NCI-H1436 treated with DMSO at 0.1 percent for 48 hours (cell line): ENCODE results near the gene PANK4.

Source experiments
- DNase-seq: peaks from one replicate; lab custom pipeline; 2025; lab: John Stamatoyannopoulos, UW

Gene PANK4

DNA sequence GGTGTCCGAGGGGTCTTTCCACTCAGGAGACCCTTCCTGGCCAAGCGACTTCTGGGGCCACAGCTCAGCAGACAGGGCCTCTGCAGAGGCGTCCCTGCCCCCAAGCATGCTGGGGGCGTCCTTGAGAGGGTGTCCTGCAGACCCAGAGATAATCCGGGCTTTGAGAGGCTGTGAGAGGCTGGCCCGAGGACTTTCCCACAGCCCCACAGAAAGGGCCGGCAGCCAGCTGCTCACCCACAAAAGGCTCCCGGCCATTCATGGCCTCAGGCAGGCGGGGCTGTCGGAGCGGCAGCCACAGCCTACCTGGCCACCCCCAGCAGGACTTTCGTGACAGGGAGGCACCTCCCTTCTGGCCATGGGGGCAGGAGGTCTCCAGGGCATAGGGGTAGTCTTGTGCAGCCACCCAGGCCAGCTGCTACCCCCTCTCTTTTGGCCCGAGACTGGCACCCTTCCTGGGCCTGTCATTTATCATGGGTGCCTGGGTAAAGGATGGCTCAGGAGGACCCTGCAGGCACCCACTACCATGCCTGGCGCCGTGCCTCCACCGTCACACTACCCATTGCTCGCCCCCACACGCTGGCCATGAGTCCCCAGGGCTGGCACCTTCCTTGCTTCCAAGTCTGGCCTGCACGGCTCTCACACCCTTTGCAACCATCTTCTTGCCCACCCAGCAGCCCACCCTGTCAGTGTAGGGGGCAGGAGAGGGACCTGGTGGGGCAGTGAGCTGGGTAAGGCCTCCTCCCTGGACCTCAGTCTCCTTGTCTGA, 18.7 kb upstream of the PANK4 start:
- no peak for DNase-seq

DNA sequence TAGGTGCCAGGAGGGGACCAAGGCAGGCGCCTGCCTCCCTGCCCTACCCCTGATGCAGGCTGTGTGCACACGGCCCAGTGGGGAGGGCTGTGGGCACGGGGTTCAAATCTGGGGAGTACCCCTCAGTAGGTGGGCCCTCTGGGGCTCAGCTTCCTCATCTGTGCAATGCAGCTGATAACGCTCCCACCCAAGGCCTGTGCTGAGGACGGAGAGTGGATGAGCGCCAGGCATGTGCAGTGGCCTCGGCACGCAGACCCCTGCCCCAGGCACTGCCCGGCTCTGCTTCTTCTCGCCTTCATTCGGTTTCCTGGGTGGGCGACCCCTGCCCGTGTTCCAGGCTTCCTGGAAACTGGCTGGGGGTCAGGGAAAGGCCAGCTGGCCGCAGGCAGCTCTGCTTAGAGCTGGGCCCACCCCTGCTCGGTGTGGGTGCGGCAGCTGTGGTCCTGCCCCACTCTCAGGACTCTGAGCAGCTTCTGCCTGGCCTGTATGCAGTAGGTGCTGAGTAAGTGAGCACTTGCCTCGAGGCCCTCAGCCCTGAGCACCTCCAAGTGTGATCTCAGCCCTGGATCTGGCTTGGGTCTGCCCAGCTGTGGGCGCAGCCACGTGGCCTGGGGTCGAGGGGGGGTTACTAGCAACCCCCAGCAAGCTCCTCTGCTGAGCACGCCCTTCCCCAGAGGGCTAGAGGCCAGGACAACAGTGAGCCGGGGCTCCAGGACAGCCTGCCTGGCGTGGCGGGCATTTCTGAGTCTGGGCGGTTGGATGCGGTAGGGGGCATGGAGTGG, 17.9 kb upstream of the PANK4 start:
- no peak for DNase-seq

DNA sequence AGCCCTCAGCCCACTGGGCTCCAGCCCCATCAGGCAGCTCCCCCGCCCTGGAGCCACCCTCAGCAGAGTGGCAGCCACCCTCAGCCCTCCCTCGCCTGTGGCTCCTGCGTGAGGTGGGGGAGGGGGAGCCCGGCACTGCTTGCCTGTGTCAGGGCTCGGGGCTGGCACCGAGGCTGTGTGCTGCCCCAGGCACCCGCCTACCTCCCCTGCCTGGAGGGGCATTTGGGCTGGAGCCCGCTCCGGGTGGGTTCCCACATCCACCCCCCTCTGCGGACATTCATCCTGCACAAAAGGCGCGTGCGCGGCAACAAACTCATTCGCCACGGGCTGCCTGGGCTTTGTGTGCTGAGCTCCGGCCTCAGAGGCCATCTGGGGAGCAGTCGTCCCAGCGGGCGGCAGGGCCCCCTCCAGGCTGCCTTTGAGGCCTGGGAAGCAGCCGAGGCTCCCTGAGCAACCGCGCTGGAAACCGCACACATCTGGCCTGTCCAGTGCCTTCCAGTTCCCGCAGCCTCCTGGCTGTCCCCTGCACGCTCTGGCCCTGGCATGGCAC, 17.2 kb upstream of the PANK4 start:
- DNase-seq = no peak

DNA sequence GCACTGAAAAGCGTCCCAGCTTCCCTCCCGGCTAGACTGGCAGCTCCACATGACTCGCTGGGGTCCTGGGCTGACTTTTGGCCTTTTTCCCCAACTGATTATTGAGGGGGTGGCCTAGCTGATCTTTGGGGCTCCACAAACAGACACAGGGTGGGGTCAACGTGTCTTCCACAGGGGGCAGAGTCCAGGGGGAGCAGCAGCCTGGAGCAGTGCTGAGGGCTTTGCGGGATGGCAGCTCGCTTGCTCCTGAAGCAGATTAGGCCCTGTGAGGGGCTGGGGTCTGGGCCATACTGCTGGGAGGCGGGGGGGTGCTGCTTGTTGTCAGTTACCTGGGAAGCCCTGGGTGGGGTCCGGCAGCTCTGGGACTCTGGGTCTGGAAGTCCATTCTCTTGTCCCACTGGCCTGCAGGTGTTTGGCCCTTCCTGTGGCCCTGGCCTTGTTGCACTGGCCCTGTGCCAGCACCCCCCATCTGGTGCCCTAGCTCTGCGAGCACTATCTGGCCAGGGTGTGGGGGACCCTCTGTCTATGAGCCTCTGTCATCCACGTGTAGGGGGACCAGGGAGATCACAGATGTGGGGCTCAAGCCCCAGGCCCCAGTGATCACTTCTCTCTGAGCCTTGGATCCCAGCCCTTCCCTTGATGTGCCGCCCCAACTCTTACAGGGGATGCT, 16.0 kb upstream of the PANK4 start:
- no peak for DNase-seq

DNA sequence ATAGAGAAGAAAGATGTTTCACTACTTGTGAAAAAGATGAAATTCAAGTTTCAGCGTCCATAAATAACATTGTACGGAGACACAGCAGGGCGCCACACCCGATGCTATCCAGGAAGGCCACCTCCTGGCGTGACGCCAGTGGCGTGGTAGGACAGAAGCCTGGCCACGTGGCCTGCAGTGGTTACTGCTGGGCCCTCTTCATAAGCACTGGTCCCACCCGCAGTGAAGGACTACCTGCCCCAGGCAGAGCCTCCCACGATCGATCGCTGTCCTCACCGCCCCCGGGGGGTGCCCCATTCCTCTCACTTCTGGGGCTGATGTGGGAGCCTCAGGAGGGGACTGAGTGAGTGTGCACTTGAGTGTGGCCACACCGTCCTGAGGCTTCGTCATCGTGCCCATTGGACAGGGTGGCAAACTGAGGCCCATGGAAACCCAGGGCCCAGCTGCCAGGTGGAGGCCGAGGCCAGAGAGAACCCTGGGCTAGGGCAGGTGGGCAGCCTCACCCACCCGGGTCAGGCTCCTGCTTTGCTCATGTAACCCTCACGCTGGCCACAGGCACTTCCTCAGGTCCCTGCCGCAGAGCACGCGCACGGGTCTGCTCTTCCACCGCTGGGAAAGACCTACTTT, 15.3 kb upstream of the PANK4 start:
- no peak for DNase-seq

DNA sequence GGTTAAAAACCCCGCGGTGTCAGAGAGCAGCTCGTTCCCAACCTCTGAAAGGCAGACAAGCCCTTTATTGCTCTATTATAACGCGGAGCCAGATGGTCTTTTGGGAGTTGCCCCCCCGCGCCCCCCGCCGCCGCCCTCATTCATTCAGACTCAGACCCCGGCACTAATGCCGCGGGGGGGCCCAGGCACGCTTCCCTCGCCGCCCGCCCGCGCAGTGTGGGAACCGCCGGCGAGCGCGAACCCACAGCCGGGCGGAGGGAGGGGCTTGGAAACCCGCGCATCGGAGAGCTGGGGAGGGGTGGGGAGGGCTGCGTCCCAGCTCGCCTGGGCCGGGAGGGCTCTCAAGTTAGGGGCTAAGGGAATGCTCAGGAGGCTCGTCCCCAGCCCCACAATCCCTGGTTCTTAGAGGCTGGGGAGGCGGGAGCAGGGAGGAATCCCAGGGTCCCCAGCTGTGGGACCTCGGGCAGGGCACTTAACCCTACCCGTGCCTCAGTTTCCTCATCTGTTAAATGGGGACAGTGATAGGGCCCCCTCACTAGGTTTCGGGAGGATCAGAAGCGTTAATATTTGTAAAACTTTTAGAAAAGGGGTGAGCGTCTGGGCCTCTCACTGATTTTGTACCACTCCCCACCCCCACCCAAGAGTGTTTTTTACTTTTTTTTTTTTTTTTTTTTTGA, 14.6 kb upstream of the PANK4 start:
- DNase-seq = no peak

DNA sequence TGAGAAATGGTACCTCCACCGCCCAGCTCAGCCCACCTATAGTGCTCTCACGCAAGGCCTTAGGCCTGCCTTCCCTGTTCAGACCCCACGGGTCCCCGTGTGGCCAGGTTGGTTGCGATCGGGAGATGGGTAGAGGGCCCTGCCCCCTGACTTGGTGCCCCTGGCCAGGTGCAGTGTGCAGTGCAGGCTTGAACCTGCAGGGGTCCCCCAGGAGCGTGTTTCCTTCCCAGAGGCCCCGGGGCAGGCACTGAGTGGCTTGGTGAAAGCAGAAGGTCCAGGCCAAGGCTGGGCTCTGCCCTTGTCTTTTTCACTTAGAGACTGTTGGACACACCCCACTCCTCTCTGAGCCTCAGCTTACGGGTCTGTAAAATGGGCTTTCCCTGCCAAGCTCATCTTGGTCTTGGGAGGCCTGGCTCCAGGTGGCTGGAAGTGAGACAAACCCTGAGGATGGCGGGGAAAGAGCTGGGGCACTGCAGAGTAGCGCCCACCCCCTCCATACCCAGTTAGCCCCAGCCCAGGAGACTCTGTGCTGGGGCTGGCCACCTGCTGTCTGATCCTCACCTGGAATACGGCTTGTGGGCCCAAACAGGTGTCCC, 13.0 kb upstream of the PANK4 start:
- no peak for DNase-seq

DNA sequence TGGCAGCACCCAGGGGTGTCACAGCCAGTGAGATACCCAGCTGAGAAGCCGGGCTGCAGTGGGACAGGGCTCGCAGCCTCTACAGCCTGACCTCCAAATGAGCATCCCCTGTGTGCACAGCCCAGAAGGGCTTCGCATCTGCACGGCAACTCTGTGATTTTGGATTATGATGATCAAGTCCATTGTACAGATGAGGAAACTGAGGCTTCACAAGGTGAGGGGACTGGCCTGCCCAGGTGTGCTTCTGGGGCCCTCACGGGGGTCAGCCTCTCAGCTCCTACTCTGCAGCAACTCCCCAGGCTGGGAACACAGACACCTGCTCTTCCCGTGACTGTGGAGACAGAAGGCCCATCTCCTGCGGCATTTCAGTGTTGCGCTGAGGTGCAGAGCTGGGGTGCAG, 12.5 kb upstream of the PANK4 start:
- DNase-seq = no peak

DNA sequence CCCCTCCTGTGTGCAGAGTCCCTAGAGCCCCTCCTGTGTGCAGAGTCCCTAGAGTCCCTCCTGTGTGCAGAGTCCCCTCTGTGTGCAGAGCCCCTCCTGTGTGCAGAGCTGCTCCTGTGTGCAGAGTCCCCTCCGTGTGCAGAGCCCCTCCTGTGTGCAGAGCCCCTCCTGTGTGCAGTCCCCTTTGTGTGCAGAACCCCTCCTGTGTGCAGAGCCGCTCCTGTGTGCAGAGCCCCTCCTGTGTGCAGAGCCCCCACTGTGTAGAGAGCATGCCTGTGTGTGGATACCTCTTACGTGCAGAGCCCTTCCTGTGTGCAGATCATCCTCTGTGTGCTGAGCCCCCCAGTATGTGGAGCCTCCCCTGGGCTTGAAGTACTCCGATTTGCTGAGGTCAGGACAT, 12.0 kb upstream of the PANK4 start:
- DNase-seq = no peak

DNA sequence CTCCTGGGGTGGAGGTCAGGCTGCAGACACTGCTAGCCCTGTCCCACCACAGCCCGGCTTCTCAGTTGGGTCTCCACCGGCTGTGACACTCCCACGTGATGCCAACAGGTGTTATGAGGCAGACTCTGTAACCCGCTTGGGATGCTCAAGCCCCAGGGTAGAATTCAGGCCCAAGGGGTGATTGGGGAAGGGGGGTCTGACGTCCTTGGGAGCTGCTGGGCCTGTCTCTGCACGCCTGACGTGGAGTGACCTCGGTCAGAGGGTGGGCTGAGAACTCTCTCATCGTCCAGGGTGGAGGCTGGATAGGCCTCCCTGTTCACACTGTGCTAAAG, 11.4 kb upstream of the PANK4 start:
- DNase-seq = no peak

DNA sequence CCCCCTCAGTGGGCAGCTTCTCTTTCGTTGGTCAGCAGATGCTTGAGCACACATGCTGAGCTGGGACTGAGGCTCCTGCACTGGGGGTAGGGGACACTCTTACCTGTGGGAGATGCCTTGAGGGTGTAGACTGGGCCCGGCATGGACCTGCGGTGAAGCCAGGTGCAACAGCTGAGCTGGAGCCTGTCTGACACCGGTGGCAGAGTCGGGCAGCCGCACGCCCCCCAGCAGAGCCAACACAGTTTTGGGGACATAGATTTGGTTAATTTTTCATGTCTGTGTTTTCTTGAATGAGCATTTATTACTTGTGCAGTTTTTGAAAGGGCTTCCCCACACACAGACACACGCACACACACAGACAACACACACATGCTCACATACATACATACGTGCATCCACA, 9.6 kb upstream of the PANK4 start:
- DNase-seq = no peak

DNA sequence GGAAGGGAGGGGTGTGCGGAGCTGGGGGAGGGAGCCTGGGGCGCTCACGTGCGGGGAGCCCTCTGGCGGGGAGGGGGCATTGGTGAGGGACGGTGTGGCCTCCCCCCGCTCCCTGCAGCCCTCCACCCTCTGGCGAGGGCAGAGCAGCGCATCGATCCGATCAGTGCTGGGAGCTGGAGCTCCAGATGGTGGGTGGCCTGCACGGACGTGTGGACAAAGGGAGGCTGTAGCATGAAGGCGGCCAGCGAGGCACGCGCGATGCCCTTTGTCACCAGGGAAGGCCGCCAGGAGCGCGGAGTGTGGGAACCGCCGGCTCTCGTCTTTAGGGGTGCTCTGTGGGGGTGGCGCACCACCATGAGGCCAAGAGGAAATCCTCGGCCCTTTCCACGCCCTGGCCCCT, 9.1 kb upstream of the PANK4 start:
- DNase-seq = no peak

DNA sequence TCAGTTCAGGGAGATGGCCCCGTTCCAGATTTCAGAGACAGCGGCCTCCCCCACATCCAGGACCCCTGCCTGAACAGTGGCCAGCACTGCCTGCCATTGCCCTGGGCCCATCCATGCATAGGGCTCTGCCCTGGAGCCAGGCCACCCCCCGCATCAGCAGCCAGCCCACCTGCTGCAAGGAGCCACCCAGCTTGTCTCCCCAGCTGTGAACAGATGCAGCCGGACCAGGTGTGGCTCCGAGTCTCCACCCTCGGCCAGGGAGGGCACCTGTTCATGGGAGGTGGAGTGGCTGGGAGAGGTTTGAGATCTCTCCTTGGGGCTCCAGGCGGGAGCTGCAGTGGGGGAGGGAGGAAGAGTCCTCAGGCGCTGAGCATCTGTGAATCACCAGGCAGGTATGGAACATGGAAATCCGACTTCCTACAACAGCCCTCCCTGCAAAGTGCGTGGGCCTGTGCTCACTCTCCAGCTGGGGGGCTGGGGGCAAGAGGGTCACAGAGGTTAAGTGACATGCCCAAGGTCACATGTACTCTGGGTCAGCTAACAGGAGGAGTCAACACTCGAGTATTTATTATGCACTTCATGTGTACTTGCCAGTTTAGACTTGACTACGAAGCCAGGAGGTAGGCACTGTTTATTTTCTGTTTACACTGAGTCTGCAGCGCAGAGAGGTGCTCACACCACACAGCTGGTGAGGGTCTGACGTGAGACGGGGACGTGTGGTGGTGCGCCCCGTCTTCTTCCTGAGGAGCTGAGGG, 8.5 kb upstream of the PANK4 start:
- DNase-seq = no peak

DNA sequence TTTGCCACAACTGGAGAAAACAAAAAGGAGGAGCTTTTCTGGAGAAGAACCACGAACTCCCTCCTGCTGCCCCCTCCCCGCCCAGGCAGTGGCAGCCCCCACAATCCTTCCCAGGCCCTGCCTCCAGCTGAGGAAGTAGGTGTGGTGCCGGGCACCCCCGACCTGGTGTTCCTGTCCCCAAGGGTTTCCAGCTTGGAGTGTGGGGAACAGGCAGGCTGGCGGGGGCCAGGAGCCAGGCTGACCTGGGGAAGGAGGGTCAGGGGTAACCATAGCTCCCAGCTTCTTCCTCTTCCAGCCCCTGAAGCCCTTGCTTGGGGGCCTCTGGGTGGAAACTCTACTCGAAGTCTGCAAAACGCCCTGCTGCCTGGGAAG, 7.9 kb upstream of the PANK4 start:
- no peak for DNase-seq

DNA sequence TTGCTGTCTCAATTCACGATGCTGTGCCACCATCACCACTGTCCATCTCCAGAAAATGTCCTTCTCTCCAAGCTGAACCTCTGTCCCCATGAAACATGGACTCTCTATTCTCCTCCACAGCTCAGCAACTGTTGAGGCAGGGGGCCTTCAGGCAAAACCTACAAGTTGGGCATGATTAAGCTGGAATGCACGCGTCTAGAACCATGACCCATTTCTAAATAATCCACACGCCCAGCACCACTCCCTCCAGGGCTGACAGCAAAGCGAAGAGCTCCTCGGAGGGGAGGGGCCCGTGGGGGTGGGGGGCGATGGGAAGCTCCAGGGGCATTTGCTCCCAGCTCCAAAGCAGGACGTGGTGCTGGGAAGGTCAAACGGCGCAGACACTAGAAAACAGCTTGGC, 7.0 kb upstream of the PANK4 start:
- DNase-seq = no peak

DNA sequence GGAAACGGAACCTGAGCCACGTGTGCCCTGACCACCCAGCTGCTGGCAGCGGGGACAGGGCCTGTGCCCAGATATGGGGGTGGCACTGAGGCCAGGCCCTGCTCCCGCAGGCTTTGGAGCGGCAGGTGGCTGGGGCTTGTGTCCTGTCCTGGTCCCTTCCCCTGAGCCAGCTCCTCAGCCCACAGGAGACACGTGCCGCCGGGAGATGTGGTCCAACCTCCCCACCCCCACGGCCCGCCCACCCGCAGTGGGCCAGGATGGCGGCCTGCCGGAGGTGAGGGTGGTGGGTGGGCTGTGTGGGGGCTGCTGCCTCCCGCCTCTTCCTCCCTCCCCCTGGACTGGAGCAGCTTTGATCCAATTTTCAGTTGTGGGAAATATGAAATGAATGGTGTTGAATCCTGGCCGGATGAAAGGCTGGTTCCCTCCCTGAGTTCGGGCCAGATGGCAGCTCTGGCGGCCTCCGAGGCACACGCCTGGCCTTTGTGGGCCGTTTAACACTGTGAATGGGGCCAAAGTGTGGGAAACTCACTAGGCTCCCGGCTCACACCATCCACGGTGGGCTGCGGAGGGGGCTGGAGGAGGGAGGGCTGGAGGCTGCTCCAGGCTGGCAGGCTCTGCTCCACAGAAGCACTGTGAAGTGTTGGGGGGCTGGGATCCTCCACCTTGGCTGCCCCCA, 6.2 kb upstream of the PANK4 start:
- no peak for DNase-seq

DNA sequence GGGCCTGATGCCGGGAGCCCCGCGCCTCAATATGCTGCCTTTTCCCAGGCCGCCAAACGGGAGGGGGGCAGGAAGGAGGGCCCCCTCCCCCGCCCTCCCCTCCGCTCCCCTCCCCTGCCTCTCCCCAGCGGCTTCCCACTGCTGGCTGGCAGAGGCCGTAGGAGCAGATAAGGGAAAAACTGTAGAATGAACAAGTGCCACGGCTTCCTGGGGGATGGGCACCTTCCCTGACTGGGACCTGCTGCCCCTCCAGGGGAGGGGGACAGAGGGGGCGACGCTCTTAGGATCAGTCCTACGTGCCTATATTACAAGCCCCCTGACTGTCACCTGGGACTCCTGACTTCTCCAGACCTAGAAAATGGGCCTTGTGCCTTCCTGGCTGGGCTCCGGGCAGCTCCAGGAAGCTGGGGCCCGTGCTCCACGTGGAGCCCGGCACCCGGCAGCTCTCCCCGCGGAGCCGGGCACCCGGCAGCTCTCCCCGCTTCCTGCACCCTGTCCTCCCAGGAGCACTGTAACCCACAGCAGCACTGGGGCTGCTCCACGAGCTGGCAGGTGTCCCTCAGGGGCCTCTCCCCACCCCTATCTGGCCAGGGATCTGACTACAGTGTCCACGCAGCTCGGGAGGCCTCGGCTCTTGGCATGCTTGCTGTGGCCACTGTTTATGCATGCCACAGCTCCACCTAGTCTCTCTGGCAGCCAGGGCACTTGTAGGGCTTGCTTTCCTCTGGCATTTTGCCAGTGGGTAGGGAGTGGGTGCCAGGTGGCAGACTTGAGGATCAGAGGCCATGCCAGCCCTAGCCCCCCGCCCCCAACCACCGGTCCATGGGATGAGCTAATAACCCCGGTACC, 4.3 kb upstream of the PANK4 start:
- no peak for DNase-seq

DNA sequence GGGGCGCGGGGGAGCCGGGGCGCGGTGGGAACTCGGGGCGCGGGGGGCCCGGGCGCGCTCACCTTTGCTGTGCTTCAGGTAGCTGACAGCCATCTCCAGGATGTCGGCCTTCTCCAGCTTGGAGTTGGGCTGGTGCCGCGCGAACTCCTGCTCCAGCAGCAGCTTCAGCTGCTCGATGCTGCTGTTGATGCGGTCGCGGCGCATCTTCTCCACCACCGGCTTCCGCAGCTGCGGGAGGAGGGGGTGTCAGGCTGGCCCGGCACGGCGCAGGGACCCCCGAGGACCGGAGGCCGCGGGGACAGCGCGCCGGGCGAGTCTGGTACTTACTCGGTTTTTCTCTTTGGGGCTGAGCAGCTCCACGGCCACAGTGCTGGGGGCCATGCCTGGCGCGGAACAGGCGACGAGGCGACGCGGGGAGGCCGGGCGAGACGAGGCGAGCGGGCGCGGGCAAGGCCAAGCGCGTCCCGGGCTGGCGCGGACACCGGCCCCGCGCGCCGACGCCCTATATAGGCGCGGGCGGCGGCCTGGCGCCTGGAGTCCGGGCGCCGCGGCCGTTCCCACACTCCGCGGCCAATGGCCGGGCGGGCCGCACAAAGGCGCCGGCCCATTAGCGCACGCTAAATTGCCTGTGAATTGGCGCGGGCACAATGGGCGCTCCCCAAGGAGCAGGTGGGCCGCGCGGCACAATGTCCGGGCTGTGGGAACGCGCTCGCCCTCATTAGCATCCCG, 3.6 kb upstream of the PANK4 start, which contains the start of gene HES5:
TSS of gene HES5 (minus strand) at position 480 of the 729 bp plus-strand sequence. CDS start at position 381, 99 bp downstream.
- no peak for DNase-seq
